RWPE2 (cell line): ENCODE results near the gene POLR3B.

Source experiments
- ATAC-seq: fragments of 200-7000 bp; cut with Tn5 transposase; 3 replicates; pipeline ENCODE4 v1.9.1; 2021; ENCODE audit warnings: low read depth
- DNase-seq: peaks from one replicate; pipeline ENCODE4 v3.0.0-alpha.2; 2020; ENCODE audit warnings: low spot score
- H3K27ac ChIP-seq: fragments of 450-650 bp; 2 replicates; pipeline ENCODE4 v1.5.1; 2017; ENCODE audit warnings: mild to moderate bottlenecking; ENCODE audit not compliant: poor library complexity, severe bottlenecking
- H3K27me3 ChIP-seq: fragments of 250-450 bp; sonication (Bioruptor Pico); 2 replicates; pipeline ENCODE4 v1.5.1; 2021; ENCODE audit warnings: mild to moderate bottlenecking, moderate library complexity; ENCODE audit not compliant: insufficient read depth, poor library complexity, severe bottlenecking
- H3K36me3 ChIP-seq: fragments of 250-450 bp; sonication (Bioruptor Pico); 2 replicates; pipeline ENCODE4 v1.5.1; 2020; ENCODE audit warnings: low read depth, mild to moderate bottlenecking, moderate library complexity
- H3K4me1 ChIP-seq: fragments of 250-450 bp; sonication (Bioruptor Pico); 2 replicates; pipeline ENCODE4 v1.5.1; 2021; ENCODE audit warnings: mild to moderate bottlenecking, moderate library complexity; ENCODE audit not compliant: insufficient read depth, poor library complexity, severe bottlenecking
- H3K4me3 ChIP-seq: fragments of 250-450 bp; sonication (Bioruptor Pico); 2 replicates; pipeline ENCODE4 v1.5.1; 2021; ENCODE audit warnings: mild to moderate bottlenecking, moderate library complexity; ENCODE audit not compliant: severe bottlenecking
- H3K9me3 ChIP-seq: fragments of 250-450 bp; sonication (Bioruptor Pico); 2 replicates; pipeline ENCODE4 v1.5.1; 2021; ENCODE audit warnings: mild to moderate bottlenecking, moderate library complexity; ENCODE audit not compliant: severe bottlenecking
- CTCF ChIP-seq: fragments of 450-650 bp; IDR thresholded peaks from one replicate; pipeline ENCODE4 v1.5.1; 2017; ENCODE audit warnings: mild to moderate bottlenecking, moderate library complexity; ENCODE audit not compliant: poor library complexity, severe bottlenecking

Gene POLR3B

DNA sequence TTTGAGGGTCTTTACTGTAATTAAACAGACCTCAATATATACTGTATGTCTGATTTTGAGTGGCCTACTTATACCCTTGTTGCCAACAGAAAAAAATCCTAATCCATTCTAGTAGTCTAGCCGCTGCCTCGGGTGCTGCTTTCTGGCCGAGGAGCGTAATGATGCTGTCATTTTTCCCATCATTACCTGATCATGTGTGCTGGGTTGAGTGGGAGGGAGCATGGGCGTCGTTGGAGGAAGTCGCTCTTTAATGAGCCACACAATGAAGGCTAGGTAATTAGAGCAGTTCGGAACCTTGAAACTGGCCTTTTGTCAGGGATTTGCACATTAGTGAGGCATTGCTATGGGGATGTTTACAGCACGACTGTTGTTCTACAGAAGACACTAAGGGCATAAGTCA, 149.1 kb downstream of the POLR3B start:
- ATAC-seq (no peak), DNase-seq (no peak)
- TF ChIP-seq CTCF: no peak
- Histone ChIP-seq H3K4me1 (no peaks in the 10 kb centered on the region), H3K27me3 (no peaks in the 10 kb centered on the region), H3K9me3 (no peaks in the 10 kb centered on the region), H3K27ac (no peak overlapping the region), H3K36me3 (peaks cover 7% of the 10 kb centered on the region; the same call in 1 of the 2 replicates), H3K4me3 (no peak overlapping the region)

- Histone ChIP-seq H3K27ac (no peak overlapping the region), H3K4me3 (no peak overlapping the region), H3K36me3 (no peaks in the 10 kb centered on the region; the same call in 1 of the 2 replicates), H3K4me1 (no peaks in the 10 kb centered on the region), H3K9me3 (no peaks in the 10 kb centered on the region), H3K27me3 (no peaks in the 10 kb centered on the region)
- no peak for DNase-seq
- ATAC-seq: no peak
- TF ChIP-seq CTCF: no peak
Measured at GRCh38 chr12:106508966-106509365, 151.4 kb downstream of the POLR3B start.

- no peaks in the 10 kb centered on the region for H3K27me3 ChIP-seq
- no peaks in the 10 kb centered on the region; the same call in 1 of the 2 replicates for H3K36me3 ChIP-seq
- no peaks in the 10 kb centered on the region for H3K9me3 ChIP-seq
- TF ChIP-seq CTCF: no peak
- no peak overlapping the region for H3K27ac ChIP-seq
- DNase-seq (no peak), ATAC-seq (0 out of 3 replicates have a peak, but pooled peaks have one; percentile 12)
- H3K4me3 ChIP-seq: no peak overlapping the region
- no peaks in the 10 kb centered on the region for H3K4me1 ChIP-seq
Measured at GRCh38 chr12:106511365-106511764, 153.8 kb downstream of the POLR3B start.

- H3K27ac ChIP-seq: no peak overlapping the region
- H3K4me3 ChIP-seq: no peak overlapping the region
- H3K9me3 ChIP-seq: no peaks in the 10 kb centered on the region
- H3K36me3 ChIP-seq: no peaks in the 10 kb centered on the region
- no peaks in the 10 kb centered on the region for H3K27me3 ChIP-seq
- TF ChIP-seq CTCF: no peak
- H3K4me1 ChIP-seq: no peaks in the 10 kb centered on the region
- no peak for ATAC-seq
- no peak for DNase-seq
Measured at GRCh38 chr12:106517314-106517713, 159.8 kb downstream of the POLR3B start.

- H3K4me1 ChIP-seq: no peaks in the 10 kb centered on the region
- H3K9me3 ChIP-seq: no peaks in the 10 kb centered on the region
- H3K4me3 ChIP-seq: no peak overlapping the region
- no peak for DNase-seq
- H3K27me3 ChIP-seq: no peaks in the 10 kb centered on the region
- no peak for TF ChIP-seq CTCF
- no peak for ATAC-seq
- no peak overlapping the region for H3K27ac ChIP-seq
- H3K36me3 ChIP-seq: no peaks in the 10 kb centered on the region
Measured at GRCh38 chr12:106519607-106520021, 162.1 kb downstream of the POLR3B start.
